ENCODE results near the gene LINC01488.

LINC01488 gene

GRCh38 chr11:69481393-69481844 is at the start of gene LINC01488:
TSS of gene LINC01488 (plus strand) at chr11:69481663.
- DNase-seq: no peak

GRCh38 chr11:69431893-69432738 is 49.3 kb upstream of the LINC01488 start:
- no peak for DNase-seq

- DNase-seq: no peak
These were observed 47.7 kb upstream of the LINC01488 start for GRCh38 chr11:69433741-69434140.

GRCh38 chr11:69434471-69434931 is 47.0 kb upstream of the LINC01488 start:
- no peak for DNase-seq

- DNase-seq: no peak
These were observed 46.1 kb upstream of the LINC01488 start for GRCh38 chr11:69435161-69435986.

- DNase-seq: no peak
These were observed 45.2 kb upstream of the LINC01488 start for GRCh38 chr11:69436041-69436982.

GRCh38 chr11:69437001-69437875 is 44.2 kb upstream of the LINC01488 start:
- DNase-seq: no peak

- DNase-seq: no peak
These were observed 43.6 kb upstream of the LINC01488 start for GRCh38 chr11:69437876-69438205.

GRCh38 chr11:69438286-69438920 is 43.1 kb upstream of the LINC01488 start:
- no peak for DNase-seq

- no peak for DNase-seq
These were observed 42.3 kb upstream of the LINC01488 start for GRCh38 chr11:69439127-69439526.

- DNase-seq: no peak
These were observed 41.6 kb upstream of the LINC01488 start for GRCh38 chr11:69439651-69440464.

- DNase-seq: no peak
These were observed 40.6 kb upstream of the LINC01488 start for GRCh38 chr11:69440876-69441275.

GRCh38 chr11:69442012-69442806 is 39.3 kb upstream of the LINC01488 start:
- no peak for DNase-seq

GRCh38 chr11:69442807-69443137 is 38.7 kb upstream of the LINC01488 start:
- no peak for DNase-seq

- DNase-seq: peak in 1 of 2 experiments; percentile 30
These were observed 38.1 kb upstream of the LINC01488 start for GRCh38 chr11:69443138-69443967.

- DNase-seq: no peak
These were observed 37.5 kb upstream of the LINC01488 start for GRCh38 chr11:69443968-69444364.

- DNase-seq: no peak
These were observed 36.9 kb upstream of the LINC01488 start for GRCh38 chr11:69444381-69445130.

- no peak for DNase-seq
These were observed 36.4 kb upstream of the LINC01488 start for GRCh38 chr11:69445131-69445470.

Measured in NCI-H446 (cell line).